ENCODE data around the gene NKD1. TPM values are rescaled to one million over a fixed set of nuclear protein-coding genes. Genes with fewer than 3 reads are reported as not detected.

NKD1 gene
- polyA plus RNA-seq, 1 experiment: not detected

DNA sequence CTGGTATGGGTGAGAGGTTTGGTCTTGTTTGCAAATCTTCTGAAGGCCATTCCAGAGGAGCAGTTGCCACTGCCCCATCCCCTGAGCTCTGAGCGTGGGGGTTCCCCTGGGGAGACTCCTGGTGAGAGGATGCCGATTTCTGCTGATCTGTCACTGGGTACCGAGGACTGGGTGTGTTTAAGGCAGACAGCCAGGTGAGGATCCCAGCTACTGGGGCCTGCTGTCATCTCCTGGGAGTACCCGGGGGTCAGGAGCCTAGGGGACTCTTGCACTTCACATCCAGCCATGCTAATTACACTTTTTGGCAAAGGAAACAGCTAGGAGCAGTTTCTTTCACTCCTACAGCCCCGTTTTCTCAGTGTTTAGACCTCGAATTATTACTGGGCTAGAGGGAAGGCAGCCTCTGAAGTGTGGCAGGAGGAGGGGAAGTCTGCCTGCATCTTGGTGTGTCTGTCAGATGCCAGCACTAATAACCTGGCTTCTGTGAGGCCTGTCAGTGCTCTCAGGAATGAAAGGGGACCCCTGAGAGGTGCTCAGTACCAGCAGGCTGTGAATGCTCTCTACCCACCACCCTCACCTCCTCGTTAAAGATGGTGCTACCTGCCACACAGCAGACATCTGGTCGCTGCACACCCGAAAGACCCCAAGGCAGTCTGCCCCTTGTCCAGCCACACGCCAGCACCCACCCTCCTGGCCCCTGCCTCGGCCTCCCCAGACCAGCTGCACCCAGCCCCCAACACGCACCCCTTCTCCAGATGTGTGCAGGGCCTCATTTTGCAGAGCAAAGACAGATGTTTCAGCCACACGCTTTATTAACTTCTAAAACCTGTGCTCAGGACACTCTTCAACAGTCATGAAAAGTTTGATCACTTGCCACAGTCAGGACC lies 89.8 kb downstream of the NKD1 start:
- H3K9me3 ChIP-seq (ENCODE audit: control insufficient read depth, insufficient read depth, low read length): no peaks in the 10 kb centered on the region; the same call in 1 of the 2 replicates
- no peak for DNase-seq (ENCODE audit: low read depth, low spot score)
- H3K27ac ChIP-seq (ENCODE audit: low read depth, low read length): no peak overlapping the region
- H3K4me3 ChIP-seq (ENCODE audit: low read depth, low read length): no peak overlapping the region
- TF ChIP-seq, protein P1, sequence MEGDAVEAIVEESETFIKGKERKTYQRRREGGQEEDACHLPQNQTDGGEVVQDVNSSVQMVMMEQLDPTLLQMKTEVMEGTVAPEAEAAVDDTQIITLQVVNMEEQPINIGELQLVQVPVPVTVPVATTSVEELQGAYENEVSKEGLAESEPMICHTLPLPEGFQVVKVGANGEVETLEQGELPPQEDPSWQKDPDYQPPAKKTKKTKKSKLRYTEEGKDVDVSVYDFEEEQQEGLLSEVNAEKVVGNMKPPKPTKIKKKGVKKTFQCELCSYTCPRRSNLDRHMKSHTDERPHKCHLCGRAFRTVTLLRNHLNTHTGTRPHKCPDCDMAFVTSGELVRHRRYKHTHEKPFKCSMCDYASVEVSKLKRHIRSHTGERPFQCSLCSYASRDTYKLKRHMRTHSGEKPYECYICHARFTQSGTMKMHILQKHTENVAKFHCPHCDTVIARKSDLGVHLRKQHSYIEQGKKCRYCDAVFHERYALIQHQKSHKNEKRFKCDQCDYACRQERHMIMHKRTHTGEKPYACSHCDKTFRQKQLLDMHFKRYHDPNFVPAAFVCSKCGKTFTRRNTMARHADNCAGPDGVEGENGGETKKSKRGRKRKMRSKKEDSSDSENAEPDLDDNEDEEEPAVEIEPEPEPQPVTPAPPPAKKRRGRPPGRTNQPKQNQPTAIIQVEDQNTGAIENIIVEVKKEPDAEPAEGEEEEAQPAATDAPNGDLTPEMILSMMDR (IDR thresholded peaks at IDR 0.05; ENCODE audit: low read depth, low read length): no peak
- ChIA-PET POLR2A (no interaction called here), CTCF (interaction anchor here (1.3 kb wide), 1 partner anchor 168 kb away, joined by 3 read pairs; no protein-coding TSS in a partner anchor)
- H3K27me3 ChIP-seq (ENCODE audit: control insufficient read depth, insufficient read depth, low read length): peaks cover 3% of the 10 kb centered on the region

DNA sequence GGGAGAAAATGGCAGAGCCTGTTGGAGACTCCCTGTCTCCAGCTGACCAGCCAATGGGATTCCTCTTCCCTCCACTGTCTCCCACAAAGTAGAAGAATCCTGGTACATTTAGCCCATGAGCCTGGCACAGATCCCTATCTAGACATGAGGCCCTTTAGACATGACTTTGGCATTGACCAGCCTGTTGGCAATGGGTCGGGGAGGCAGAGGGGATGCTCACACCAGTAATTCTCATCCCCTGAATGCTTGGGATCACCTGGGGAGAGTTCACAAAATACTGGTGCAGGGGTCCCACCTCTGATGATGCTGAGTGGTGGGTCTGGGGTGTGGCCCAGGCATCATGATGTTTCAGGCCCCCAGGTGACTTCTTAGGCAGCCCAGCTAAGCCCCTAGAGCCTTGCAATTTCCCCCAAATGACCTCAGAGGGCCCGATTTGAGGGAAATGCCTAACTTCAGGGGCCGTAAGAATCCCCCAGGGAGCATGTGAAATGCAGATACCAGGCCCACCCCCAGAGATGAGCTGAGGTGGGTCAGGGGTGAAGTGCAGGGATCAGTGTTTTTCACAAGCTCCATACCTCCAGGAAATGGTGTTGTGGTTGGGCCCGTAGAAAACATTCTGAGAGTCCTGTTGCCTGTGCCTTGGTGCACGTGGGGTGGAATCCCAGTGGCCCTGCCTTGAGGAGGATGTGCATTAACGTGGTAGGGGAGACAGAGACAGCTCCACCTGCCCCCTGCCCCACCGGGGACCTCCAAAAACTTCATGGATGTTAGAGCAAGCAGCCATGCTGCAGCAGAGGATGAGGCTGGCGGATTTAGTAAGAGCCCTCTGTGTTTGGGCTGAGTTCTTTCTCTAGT lies 90.8 kb downstream of the NKD1 start:
- ChIA-PET CTCF (no interaction called here), POLR2A (no interaction called here)
- Histone ChIP-seq H3K4me3 (ENCODE audit: low read depth, low read length) (no peak overlapping the region), H3K27ac (ENCODE audit: low read depth, low read length) (no peak overlapping the region), H3K9me3 (ENCODE audit: control insufficient read depth, insufficient read depth, low read length) (no peaks in the 10 kb centered on the region), H3K27me3 (ENCODE audit: control insufficient read depth, insufficient read depth, low read length) (peaks cover 3% of the 10 kb centered on the region)
- no peak for DNase-seq (ENCODE audit: low read depth, low spot score)
- TF ChIP-seq, protein P1 (IDR thresholded peaks at IDR 0.05; ENCODE audit: low read depth, low read length): no peak

DNA sequence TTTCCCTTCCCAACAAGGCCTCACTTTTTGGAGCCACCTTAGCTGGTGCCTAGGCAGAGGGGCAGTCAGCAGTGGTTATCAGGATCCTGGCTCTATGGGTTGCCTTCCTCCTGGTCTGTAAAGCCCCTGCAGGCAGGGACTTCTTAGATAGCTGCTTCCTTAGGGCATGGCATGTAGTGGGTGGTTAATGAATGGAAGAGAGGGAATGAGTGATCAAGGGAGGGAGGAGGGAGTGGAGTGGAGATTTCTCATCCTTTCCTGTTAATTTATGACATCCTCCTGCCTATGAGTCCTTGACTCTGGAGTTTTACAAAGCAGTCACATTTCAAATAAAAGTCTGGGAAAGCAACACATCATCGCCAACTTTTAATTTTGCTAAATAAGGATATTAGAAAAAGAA lies 92.2 kb downstream of the NKD1 start:
- ChIA-PET POLR2A (no interaction called here), CTCF (no interaction called here)
- TF ChIP-seq, protein P1 (IDR thresholded peaks at IDR 0.05; ENCODE audit: low read depth, low read length): no peak
- H3K4me3 ChIP-seq (ENCODE audit: low read depth, low read length): no peak overlapping the region
- no peak for DNase-seq (ENCODE audit: low read depth, low spot score)
- no peaks in the 10 kb centered on the region for H3K9me3 ChIP-seq (ENCODE audit: control insufficient read depth, insufficient read depth, low read length)
- no peak overlapping the region for H3K27ac ChIP-seq (ENCODE audit: low read depth, low read length)
- peaks cover 3% of the 10 kb centered on the region for H3K27me3 ChIP-seq (ENCODE audit: control insufficient read depth, insufficient read depth, low read length)

DNA sequence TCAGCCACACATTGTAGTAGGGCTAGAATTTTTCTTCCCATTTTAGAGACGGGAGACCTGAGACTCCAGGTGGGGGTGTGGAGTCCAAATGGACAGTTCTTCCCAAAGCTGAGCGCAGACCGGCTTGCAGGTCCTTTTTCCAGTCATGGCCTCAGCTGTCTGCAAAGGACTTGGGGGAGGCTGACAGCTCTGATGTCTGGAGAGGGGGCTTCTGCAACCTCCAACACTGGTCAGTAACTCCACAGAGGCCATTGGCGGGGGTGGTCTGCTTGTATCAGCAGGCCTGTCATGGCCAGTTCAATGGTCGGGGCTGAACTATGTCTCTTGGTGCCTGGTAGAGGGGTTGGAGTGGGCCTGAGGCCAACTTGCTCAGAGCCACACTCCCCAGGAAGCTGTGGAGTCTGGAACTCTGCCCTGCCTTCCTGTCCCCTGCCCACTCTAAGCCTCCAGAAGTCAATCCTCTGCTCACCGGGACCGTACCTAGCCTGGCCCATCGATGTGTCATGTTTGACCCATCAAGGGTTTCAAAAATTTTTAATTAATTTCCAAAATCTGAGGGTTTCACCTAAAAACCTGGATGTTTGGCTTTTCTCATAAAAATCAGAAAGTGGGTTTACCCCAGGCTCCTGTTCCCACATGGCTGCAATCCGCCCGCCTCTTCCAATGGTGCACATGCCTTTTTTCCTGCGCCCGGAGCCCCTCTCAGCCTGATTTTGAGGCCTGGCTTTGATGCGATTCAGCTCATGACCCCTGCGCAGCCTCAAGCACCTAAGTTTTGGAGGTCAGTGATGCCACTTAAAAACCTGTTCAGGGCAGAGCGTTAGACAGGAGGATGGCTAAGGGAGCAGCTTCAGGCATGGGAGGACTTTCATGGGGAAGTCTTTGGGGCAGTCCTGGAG lies 93.0 kb downstream of the NKD1 start:
- no peak for DNase-seq (ENCODE audit: low read depth, low spot score)
- Histone ChIP-seq H3K9me3 (ENCODE audit: control insufficient read depth, insufficient read depth, low read length) (no peaks in the 10 kb centered on the region), H3K27ac (ENCODE audit: low read depth, low read length) (no peak overlapping the region), H3K4me3 (ENCODE audit: low read depth, low read length) (no peak overlapping the region), H3K27me3 (ENCODE audit: control insufficient read depth, insufficient read depth, low read length) (peaks cover 6% of the 10 kb centered on the region)
- TF ChIP-seq, protein P1 (IDR thresholded peaks at IDR 0.05; ENCODE audit: low read depth, low read length): no peak
- POLR2A ChIA-PET: no interaction called here
- CTCF ChIA-PET: no interaction called here
